Measurements from ENCODE around the gene PTPN4. TPM values are rescaled to one million over a fixed set of nuclear protein-coding genes. Genes with fewer than 3 reads are reported as not detected.
"Not testable (repeated sequence)": the region's sequence is repeated elsewhere in the genome, so short reads cannot be mapped to it uniquely, and the experiment has no call there.

PTPN4 gene
- total and polyA plus RNA-seq, 7 donors, result 1.8 to 42.9 (median 21.7) TPM

GRCh38 chr2:119794237-119794636 lies 34.5 kb downstream of the PTPN4 start:
- no peaks in the 10 kb centered on the region for H3K27me3 ChIP-seq
- 92 to 98% methylated on average over 9 of the region's 9 CpGs for WGBS, 2 donors
- H3K4me1 ChIP-seq, result no peaks in the 10 kb centered on the region
- TF ChIP-seq CTCF (IDR thresholded peaks at IDR 0.05) (no peak), EP300 (IDR thresholded peaks at IDR 0.05) (no peak), POLR2A (IDR thresholded peaks at IDR 0.05) (no peak), POLR2AphosphoS5 (IDR thresholded peaks at IDR 0.05) (no peak)
- DNase-seq, result no peak
- intact Hi-C loops (cut with DNase I), result no loop called here
- no peak overlapping the region for H3K27ac ChIP-seq
- no peaks in the 10 kb centered on the region for H3K9me3 ChIP-seq
- no peak overlapping the region for H3K4me3 ChIP-seq
- no peaks in the 10 kb centered on the region for H3K36me3 ChIP-seq

- no peak overlapping the region for H3K4me3 ChIP-seq
- no peaks in the 10 kb centered on the region for H3K9me3 ChIP-seq
- no peaks in the 10 kb centered on the region for H3K27me3 ChIP-seq
- WGBS, 2 donors, result 96 to 97% methylated on average over 22 of the region's 22 CpGs
- no peaks in the 10 kb centered on the region for H3K36me3 ChIP-seq
- intact Hi-C loops (cut with DNase I), result no loop called here
- H3K4me1 ChIP-seq, result no peaks in the 10 kb centered on the region
- no peak for DNase-seq
- TF ChIP-seq CTCF (IDR thresholded peaks at IDR 0.05) (no peak), EP300 (IDR thresholded peaks at IDR 0.05) (no peak)
- H3K27ac ChIP-seq, result no peak overlapping the region
Measured at GRCh38 chr2:119795309-119796303, 35.9 kb downstream of the PTPN4 start.

GRCh38 chr2:119800376-119800902 lies 40.7 kb downstream of the PTPN4 start:
- 94 to 96% methylated on average over 1 of the region's 1 CpG for WGBS, 2 donors
- DNase-seq, result no peak
- intact Hi-C loops (cut with DNase I), result no loop called here
- Histone ChIP-seq H3K9me3 (no peaks in the 10 kb centered on the region), H3K27me3 (no peaks in the 10 kb centered on the region), H3K4me1 (no peaks in the 10 kb centered on the region), H3K27ac (no peak overlapping the region), H3K36me3 (no peaks in the 10 kb centered on the region), H3K4me3 (no peak overlapping the region)
- TF ChIP-seq CTCF (IDR thresholded peaks at IDR 0.05) (no peak), EP300 (IDR thresholded peaks at IDR 0.05) (no peak), POLR2A (IDR thresholded peaks at IDR 0.05) (no peak), POLR2AphosphoS5 (IDR thresholded peaks at IDR 0.05) (no peak)

- no peaks in the 10 kb centered on the region for H3K4me1 ChIP-seq
- H3K4me3 ChIP-seq, result no peak overlapping the region
- no peak overlapping the region for H3K27ac ChIP-seq
- H3K27me3 ChIP-seq, result no peaks in the 10 kb centered on the region
- intact Hi-C loops (cut with DNase I), result no loop called here
- no peak for DNase-seq
- 96 to 98% methylated on average over 7 of the region's 7 CpGs for WGBS, 2 donors
- H3K36me3 ChIP-seq, result no peaks in the 10 kb centered on the region
- no peak for TF ChIP-seq POLR2AphosphoS5 (IDR thresholded peaks at IDR 0.05)
- TF ChIP-seq EP300 (IDR thresholded peaks at IDR 0.05), result no peak
- TF ChIP-seq POLR2A (IDR thresholded peaks at IDR 0.05), result no peak
- no peak for TF ChIP-seq CTCF (IDR thresholded peaks at IDR 0.05)
- H3K9me3 ChIP-seq, result no peaks in the 10 kb centered on the region
Measured at GRCh38 chr2:119801040-119801439, 41.3 kb downstream of the PTPN4 start.

- H3K4me3 ChIP-seq; H3K36me3 ChIP-seq; H3K27me3 ChIP-seq; intact Hi-C loops (cut with DNase I); H3K9me3 ChIP-seq; H3K4me1 ChIP-seq; DNase-seq; H3K27ac ChIP-seq: not testable (repeated sequence)
- 94 to 97% methylated on average over 10 of the region's 10 CpGs for WGBS, 2 donors
Measured at GRCh38 chr2:119801989-119802388, 42.3 kb downstream of the PTPN4 start.
